HG03280 (cell line): ENCODE measurements around the gene LRP5.
"Not testable (repeated sequence)": the region's sequence is repeated elsewhere in the genome, so short reads cannot be mapped to it uniquely, and the experiment has no call there.

Source experiments
- ATAC-seq: cut with Tn5 transposase; IDR thresholded peaks from one replicate; pipeline ENCODE4 v1.9.1; 2021; ENCODE audit warnings: mild to moderate bottlenecking, moderate library complexity; ENCODE audit not compliant: unreplicated experiment

LRP5 gene

DNA sequence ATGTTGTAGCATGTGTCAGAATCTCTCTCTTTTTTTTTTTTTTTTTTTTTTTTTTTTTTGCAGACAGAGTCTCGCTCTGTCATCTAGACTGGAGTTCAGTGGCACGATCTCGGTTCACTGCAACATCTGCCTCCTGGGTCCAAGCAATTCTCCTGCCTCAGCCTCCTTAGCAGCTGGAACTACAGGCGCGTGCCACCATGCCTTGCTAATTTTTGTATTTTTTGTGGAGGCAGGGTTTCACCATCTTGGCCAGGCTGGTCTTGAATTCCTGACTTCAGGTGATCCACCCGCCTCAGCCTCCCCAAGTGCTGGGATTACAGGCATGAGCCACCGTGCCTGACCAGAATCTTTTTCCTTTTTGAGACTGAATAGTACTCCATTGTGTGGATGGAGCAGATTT lies 32.4 kb downstream of the LRP5 start:
- ATAC-seq = not testable (repeated sequence)

DNA sequence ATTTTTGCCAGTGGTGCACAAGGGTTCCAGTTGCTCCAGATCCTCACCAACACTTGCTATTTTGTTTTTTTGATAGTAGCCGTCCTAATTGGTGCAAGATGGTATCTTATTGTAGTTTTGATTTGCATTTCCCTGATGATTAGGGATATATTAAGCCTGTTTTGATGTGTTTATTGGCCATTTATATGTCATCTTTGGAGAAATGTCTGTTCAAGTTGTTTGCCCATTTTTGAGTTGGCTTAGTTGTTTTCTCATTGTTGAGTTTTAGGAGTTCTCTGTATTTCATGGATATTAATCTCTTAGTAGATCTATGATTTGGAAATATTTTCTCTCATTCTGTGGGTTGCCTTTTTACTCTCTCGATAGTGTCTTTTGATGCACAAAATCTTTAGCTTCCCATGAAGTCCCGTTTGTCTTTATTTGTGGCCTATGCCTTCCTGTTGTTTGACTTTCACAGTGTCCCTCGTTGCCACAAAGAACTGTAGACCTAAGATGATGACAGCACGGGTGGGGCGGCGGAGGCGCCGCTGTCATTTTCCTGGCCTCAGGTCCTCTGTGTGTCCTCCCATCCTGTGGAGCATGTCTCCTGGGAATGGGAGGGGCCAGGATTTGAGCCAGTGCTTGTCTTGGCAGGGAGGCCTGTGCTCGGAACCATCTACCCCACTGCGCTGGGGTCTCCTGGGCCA lies 33.5 kb downstream of the LRP5 start:
- no peak for ATAC-seq

DNA sequence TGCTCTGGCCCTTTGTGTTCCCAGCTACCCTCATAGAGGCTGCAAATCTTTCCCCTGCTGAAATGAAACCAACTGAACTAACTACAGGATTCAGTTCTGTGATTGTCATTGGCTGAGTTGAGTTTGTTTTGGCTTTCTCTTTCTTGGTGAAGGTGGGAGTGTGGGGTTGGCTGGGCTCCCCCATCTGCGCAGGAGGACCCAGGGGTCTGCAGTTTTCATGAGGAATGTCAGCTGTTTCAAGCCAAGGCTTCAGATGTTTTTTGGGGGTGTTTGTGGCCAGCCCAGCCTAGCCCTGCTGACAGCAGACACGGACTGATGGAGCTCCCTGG lies 34.0 kb downstream of the LRP5 start:
- ATAC-seq = no peak

DNA sequence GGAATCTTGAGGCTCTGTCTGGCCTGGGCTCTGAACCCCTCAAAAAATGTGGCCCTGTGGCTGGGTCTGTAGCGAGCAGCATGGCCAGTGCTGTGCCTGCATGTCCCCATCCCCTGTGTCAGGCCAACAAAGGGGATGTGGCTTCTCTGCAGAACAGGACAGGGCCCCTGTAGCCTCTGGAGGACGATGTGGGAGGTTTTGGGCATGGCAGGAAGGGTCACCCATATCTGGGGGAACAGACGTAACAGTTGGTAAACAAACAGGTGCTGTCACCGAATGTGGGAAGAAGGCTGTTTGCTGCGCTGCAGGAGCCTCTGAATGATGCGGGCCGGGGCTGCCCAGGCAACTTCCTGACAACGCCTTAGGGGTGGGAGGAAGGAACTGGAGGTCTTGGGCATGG lies 35.0 kb downstream of the LRP5 start:
- no peak for ATAC-seq

DNA sequence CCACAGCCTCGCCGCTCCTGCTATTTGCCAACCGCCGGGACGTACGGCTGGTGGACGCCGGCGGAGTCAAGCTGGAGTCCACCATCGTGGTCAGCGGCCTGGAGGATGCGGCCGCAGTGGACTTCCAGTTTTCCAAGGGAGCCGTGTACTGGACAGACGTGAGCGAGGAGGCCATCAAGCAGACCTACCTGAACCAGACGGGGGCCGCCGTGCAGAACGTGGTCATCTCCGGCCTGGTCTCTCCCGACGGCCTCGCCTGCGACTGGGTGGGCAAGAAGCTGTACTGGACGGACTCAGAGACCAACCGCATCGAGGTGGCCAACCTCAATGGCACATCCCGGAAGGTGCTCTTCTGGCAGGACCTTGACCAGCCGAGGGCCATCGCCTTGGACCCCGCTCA lies 35.5 kb downstream of the LRP5 start:
- no peak for ATAC-seq

DNA sequence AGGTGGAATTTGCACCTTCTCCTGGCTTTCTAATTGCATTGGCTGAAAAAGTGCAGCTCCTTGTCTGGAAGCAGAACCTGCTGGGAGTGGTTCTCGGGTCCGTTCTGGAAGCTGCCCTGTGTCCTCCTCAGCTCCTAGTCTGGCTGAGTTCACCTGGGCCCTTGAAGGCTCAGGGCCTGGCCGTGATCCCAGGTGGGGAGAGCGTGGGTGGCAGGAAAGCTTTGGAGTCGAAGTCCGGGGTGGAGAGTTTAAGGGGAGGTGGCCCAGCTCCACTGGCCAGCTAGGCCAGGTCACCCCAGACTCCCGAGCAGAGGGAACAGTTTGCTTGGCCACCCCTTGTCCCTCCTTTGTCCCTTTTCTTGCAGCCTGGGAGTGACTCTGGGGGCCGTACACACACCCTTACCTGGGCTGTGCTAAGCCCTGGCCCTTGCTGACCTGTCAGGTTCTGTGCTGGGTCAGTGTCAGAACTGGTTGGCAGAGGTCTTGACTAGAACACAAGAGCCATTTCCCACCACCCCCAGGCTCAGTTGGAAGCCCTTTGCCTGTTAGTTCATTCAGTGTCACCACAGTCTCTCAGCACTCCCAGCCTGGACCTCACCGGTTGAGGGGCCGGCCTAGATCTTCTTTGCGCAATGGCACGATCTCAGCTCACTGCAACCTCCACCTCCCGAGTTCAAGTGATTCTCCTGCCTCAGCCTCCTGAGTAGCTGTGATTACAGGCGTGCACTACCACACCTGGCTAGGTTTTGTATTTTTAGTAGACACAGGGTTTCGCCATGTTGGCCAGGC lies 37.3 kb downstream of the LRP5 start:
- ATAC-seq = no peak

DNA sequence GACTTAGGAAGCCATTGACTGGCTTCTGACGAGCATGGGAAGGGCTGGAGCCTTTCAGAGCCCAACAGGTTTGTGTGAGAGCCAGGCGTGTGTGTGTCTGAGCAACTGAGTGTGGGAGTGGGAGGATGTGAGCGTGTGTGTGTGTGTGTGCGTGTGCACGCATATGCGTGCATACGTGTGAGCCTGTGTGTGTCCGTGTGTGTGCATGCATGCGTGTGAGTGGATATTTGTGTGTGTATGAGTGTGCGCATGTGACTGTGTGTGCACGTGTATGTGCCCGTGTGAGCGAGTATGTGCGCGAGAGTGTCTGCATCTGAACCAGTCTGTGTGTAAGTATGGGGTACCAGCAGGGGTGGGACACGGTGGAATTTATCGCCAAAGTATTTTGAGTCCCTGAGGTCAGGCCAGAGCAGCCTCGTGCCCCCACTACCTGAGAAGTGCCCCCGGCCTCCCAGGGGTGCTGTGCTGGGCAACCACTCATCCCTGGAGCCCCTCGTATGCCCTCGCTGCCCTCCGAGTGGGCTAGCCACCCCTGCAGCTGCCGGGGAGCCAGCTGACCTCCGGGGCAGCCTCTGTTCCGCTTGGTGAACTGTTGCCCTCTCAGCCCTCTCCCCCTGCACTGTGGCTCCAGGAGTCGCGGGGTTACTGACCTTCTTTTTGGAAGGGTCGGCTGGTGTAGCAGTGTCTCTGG lies 38.5 kb downstream of the LRP5 start:
- ATAC-seq = no peak

DNA sequence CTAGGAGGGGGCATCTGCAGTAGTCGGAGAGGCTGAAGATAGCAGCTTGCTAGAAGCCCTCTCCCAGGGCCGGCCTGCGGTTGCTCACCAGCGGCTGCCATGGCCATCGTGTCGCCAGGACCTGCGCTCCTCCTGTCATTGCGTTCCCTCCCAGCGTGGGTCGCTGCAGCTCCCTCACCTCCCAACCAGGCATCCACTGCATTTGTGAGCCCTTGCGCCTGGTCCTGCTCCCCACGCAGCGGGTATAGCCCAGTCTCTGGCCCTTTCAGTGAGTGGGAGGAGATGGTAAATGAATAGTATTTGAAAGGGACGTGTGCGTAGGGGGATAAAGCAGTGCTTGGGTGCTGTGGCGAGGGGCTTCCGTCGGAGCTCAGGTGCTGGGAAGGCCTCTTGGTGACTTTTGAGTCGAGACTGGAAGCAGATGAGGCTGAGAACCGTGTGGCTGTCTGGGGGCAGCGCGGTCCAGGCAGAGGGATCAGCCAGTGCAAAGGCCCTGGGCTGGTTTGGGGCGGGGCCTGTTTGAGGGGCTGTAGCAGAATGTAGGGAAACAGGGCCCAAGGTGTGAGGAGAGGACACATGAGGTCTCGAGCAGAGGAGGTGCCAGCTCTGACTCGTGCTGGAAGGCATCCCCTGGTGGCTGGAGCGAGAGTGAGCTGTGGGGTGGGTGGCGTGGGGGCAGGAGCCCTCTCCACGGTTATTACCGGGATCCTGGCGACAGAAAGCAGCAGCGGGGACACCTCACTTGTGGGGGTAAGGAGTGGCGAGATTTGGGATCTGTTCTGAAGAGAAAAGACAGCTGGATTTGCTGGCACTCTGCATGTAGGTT lies 39.3 kb downstream of the LRP5 start:
- ATAC-seq = no peak

DNA sequence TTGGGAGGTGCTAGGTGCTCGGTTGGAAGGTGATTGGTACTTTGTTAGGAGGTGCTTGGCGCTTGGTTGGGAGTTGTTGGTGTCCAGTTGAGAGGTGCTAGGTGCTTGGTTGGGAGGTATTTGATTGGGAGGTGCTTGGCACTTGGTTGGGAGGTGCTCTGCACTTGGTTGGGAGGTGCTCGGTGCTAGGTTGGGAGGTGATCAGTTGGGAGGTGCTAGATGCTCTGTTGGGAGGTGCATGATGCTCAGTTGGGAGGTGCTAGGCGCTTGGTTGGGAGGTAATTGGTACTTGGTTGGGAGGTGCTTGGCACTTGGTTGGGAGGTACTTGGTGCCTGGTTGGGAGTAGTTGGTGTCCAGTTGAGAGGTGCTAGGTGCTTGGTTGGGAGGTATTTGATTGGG lies 40.2 kb downstream of the LRP5 start:
- ATAC-seq = no peak

DNA sequence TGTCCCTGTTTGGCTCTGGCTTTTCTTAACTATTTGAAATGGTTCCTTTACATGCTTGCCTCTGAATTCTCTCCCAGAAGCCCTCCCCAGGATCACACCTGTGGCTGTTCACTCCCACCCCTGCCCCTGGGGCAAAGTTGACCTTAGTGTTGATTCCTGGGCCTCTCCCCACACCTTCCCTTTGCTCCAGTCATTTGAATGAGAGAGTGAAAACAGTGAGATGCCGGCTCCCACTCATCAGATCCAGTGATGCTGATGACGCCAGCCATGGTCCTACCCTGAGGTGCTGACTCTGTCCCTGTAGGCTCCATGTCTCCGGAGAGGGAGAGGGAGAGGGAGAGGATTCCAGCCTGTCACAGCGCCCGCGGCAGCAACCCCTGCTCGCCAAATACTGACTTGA lies 40.7 kb downstream of the LRP5 start:
- no peak for ATAC-seq

DNA sequence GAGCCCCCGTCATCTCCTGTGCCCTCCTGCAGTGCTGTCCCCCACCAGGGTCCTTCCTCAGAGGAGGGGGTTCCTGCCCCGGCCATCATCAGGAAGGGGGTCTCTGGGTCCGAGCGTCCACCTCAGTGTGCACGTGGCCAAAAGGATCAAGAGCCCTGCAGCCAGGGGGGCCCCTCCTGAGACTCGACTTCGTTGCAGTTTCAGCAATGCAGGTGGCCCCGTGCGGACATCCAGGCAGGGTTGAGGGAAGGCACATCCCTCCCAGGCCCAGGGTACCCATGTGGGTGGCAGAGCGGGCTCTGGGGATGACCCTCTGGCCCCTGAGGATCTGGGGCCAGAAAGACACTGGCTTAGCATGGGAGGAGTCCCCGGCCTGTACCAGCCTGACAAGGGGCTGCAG lies 41.3 kb downstream of the LRP5 start:
- no peak for ATAC-seq

DNA sequence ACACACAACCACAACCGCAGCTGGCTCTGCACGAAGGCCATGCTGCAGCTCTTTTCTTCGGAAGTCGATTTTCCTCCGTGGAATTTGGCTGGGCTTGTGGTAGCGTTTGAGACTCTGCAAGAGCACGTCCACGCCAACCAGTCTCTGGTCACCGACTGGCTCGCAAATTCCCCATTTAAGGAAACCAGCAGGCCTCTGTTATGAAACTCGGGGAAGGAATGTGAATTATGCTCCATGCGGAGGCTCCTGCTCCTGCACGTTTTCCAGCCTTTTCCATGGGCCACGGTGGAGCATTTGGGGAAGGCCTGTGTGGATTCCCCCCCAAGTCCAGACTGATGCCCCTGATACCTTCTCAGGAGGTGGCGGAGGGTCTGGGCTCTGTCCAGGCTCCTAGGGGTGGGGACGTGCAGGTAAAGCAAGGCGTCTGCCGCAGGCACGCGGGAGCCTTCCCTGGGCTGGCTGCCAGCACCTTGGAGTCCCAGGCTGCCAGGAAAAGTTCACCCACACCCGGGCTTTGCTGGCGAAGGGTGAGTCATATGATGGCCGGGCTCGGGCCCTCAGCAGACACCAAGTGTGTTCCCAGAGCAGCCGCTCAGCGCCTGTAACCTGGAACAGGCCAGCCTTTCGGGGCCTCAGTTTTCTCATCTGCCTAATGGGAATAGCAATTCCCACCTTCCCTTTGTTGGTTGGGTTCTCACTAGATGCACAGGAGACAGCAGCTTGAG lies 41.9 kb downstream of the LRP5 start:
- ATAC-seq = no peak

DNA sequence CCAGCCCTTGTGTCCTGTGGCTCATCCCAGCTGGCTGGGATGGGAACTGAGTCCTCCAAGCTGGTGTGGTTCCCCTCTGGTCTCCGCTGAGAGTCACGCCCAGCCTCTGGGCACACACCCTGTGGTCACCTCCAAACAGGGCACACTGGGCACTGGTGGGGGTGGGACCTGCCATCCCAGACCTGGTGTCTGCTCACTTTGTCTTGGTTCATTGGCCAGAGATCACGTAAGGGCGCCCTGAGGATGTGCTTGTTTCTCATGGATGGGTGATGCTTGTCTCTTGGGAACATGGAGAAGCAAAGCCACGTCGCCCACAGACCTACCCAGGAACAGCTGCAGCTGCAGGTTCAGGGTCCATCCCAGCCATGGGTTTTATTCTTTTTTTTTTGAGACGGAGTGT lies 43.1 kb downstream of the LRP5 start:
- no peak for ATAC-seq

DNA sequence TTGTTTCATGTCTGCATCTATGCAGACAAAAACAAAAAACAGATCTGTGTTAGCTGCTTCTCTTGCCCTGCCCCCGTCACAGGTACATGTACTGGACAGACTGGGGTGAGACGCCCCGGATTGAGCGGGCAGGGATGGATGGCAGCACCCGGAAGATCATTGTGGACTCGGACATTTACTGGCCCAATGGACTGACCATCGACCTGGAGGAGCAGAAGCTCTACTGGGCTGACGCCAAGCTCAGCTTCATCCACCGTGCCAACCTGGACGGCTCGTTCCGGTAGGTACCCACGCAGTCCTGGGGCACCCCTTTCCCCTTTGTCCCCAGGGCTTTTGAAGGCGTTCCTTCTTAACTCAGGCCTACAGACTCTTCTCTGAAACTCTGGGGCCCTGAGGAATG lies 45.2 kb downstream of the LRP5 start:
- ATAC-seq = no peak

DNA sequence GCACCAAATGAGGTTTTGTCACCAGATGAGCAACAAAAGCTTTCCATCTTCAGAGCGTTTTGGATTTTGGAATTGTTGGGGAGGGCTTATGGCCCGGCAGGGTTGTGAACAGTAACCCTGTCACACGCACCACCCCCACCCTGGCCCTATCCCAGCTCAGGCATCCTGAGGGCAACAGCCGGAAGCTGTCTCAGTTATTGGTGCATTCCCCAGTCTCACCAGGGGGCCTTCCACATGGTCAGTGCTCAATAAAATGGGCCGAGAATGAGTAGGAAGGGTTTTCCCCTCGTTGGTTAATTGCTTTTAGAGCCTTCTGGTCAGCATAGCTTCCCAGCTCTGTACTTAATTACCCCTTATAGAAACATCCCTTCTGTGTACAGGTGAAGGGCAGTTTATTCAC lies 46.0 kb downstream of the LRP5 start:
- no peak for ATAC-seq

DNA sequence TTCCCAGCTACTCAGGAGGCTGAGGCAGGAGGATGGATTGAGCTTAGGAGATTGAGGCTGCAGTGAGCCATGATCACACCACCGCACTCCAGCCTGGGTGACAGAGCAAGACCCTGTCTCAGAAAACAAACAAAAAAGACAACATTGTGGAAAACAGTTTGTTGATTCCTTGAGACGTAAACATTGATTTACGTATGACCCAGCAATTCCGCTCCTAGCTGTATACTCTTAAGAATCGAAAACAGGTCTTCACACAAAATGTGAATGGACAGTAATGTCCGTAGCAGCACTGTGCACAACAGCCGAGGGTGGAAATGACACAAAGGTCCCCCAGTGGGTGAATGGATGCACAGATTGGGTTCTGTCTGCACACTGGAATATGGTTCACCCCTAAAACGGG lies 49.3 kb downstream of the LRP5 start:
- ATAC-seq = no peak

DNA sequence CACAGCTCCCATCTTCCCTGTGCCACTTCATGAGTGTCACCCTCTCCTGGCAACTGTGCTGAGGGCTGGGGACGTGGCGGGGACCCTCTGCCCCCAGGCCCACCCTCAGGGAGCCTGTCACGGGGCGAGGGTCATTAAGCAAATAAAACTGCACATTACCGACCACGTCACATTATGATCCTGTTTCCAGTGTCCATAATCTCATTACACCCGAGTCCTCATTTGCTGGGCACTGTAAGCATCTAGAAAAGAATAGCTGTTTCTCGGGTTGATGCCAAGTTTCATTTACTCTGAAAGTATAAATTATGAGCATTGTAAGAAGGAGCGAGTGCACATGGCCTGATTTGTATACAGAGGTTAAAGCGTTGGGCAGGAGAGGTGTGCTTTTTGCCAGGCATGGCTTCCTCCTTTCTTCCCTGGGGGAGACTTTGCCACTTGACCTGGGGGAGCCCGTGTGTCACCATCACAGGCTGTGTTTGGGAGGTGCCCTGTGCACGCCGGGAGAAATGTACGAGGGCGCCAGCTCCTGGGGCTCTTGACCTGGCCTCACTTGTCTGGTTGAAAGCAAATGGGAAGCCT lies 50.5 kb downstream of the LRP5 start:
- ATAC-seq = no peak

DNA sequence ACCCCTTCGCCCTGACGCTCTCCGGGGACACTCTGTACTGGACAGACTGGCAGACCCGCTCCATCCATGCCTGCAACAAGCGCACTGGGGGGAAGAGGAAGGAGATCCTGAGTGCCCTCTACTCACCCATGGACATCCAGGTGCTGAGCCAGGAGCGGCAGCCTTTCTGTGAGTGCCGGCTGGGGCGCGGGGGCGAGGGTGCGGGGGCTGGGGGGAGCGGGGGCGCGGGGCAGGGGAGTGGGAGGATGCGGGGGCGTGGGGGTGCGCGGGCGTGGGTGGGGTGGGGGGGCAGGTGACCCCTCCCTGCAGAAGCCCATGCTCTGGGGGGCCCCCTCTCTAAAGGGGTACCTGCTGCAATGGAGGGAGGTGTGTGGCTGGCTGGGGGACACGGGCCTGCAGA lies 51.4 kb downstream of the LRP5 start:
- ATAC-seq = no peak

DNA sequence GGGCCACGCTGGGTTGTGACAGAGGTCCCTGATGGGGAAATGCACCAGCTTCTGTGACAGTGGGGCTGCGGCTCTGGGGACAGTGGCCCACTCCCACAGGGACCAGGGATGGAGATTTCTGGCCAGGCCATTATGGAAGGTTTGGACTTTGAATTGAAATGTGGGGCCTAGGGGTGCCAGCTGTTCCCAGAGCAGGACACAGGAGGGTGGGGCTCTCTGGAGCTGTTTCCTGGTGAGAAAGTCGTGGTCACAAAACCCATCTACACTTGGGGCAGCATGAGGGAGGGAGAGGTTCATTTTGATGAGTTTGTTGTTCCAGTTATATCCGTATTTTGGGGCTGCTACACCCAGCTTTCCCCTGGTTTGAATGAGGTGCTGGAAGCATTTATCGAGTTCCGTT lies 52.2 kb downstream of the LRP5 start:
- ATAC-seq = no peak

DNA sequence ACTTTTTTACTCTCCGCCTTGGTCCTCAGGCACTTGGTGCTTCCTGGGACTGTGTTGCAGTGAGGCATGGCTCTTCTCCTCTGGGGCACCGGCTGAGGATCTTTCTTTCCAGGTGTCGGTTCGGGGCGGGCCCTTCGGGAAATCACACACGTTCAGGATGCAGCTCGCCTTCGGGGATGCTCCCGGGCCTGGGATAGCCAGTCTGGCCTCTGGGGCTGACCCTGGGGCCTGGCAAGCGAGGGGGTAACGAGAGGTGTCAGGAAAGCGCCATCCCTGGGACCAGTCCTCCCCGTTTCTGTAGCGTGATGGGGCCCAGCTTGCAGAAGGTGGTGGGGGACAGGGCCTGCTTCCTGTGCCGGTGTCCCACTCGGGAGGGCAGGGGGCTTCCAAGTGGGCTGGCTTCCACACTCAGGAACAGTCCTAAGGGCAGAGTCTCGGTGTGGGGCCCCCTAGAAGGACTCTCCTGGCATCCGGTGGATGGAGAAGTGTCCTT lies 53.6 kb downstream of the LRP5 start:
- no peak for ATAC-seq
